ENCODE results near the gene BCL7B. TPM values are rescaled to one million over a fixed set of nuclear protein-coding genes. Genes with fewer than 3 reads are reported as not detected.
A peak's percentile ranks its signal among the peaks of the same experiment; 100 is the strongest.

Gene BCL7B
- total and polyA plus RNA-seq, 2 donors (not counting 3 experiments of a cell fraction or from before 2014, with no cell fraction given) = 61.2 to 68.3 TPM

DNA sequence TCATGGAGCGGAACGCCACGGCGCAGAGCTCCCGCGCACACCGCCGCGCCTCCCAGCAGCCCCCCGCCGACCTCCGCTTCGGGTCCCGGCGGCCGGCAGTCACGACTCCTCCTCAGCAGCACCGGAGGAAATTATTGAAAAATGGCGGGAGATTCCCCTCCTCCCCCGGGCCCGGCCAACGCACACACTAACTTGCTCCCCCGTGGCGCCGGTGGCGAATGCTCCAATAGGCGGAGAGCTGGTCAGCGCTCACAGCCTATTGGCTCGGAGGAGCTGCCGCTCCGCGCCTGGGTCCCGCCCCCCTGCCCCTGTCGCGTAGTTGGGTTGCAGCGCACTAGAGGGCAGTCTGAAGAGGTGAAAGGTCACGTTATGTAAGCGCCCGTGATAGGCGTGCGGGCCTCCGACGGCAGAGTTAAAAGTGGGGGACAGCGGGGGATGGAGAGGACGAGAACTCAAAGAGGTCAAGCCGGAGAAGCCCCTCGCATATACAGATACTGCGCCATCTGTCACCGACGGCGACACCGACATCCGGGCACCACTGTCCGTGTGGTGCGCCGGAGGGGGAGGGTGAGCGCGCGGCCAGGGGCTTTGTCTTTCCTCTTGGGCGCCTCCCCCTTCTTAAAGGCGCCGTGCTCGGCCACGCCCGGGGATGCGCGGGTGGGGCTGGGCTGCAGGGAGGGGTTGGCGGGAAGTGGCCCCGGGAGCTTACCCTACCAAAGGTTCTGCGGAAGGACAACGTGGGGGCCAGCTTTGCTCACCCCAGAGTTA, 35.2 kb downstream of the BCL7B start, which contains the start of gene BAZ1B:
TSS of gene BAZ1B (minus strand) at position 189 of the 768 bp plus-strand sequence. CDS start 360 bp downstream, outside the sequence.
- ChIA-PET POLR2A (interaction anchor here (0.6 to 1.8 kb wide), 3 partner anchors 35 to 494 kb away, joined by 4 to 8 read pairs (median 5); partner anchors contain the start of genes ABHD11 and BCL7B), CTCF (interaction anchor here (0.8 to 2.3 kb wide), 3 partner anchors 69 to 114 kb away, joined by 3 to 8 read pairs (median 4); no protein-coding TSS in a partner anchor)
- no TSS peak for BruUV-seq (replicated peaks)
- TF ChIP-seq MYC (IDR thresholded peaks at IDR 0.05; ENCODE audit: low read depth, low read length) (peak; percentile 15), POLR2AphosphoS5 (IDR thresholded peaks at IDR 0.05; ENCODE audit: insufficient read depth, low read depth, low read length) (peak; percentile 81), EZH2 (IDR thresholded peaks at IDR 0.05; ENCODE audit: borderline replicate concordance, low read depth, low read length, severe bottlenecking) (no peak), POLR2A (IDR thresholded peaks at IDR 0.05; ENCODE audit: low read depth, low read length) (no peak), GATA2 (IDR thresholded peaks at IDR 0.05; ENCODE audit: insufficient read depth, insufficient read length, low read depth, low read length) (no peak), JUN (IDR thresholded peaks at IDR 0.05; ENCODE audit: borderline replicate concordance, insufficient read depth, insufficient read length, low read depth) (no peak), FOS (IDR thresholded peaks at IDR 0.05; ENCODE audit: borderline replicate concordance, insufficient read depth, low read length) (no peak)
- TF ChIP-seq, protein P1, sequence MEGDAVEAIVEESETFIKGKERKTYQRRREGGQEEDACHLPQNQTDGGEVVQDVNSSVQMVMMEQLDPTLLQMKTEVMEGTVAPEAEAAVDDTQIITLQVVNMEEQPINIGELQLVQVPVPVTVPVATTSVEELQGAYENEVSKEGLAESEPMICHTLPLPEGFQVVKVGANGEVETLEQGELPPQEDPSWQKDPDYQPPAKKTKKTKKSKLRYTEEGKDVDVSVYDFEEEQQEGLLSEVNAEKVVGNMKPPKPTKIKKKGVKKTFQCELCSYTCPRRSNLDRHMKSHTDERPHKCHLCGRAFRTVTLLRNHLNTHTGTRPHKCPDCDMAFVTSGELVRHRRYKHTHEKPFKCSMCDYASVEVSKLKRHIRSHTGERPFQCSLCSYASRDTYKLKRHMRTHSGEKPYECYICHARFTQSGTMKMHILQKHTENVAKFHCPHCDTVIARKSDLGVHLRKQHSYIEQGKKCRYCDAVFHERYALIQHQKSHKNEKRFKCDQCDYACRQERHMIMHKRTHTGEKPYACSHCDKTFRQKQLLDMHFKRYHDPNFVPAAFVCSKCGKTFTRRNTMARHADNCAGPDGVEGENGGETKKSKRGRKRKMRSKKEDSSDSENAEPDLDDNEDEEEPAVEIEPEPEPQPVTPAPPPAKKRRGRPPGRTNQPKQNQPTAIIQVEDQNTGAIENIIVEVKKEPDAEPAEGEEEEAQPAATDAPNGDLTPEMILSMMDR (IDR thresholded peaks at IDR 0.05; ENCODE audit: extremely low read depth in 1 of 2, insufficient read depth in 1 of 2, low read depth in 1 of 2, low read length in 2 of 2) = no peak
- TF ChIP-seq, protein P2, sequence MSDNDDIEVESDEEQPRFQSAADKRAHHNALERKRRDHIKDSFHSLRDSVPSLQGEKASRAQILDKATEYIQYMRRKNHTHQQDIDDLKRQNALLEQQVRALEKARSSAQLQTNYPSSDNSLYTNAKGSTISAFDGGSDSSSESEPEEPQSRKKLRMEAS (IDR thresholded peaks at IDR 0.05; ENCODE audit: insufficient read depth, insufficient read length) = peak; percentile 27
- H2AFZ ChIP-seq (ENCODE audit: low read depth, low read length) = peak within 1 kb of the TSS; percentile 61
- peak; percentile 98 for DNase-seq (ENCODE audit: low read depth, low spot score)
- peaks cover 4% of the 10 kb centered on the region for H4K20me1 ChIP-seq (replicated peaks; ENCODE audit: control insufficient read depth, extremely low read depth, insufficient read depth, low read length)
- H3K36me3 ChIP-seq (ENCODE audit: control insufficient read depth in 2 of 2, extremely low read depth in 1 of 2, insufficient read depth in 2 of 2, low read length in 2 of 2) = no peaks in the 10 kb centered on the region
- H3K9ac ChIP-seq (replicated peaks; ENCODE audit: extremely low read depth, insufficient read depth, low read length) = peak within 1 kb of the TSS; percentile 66
- H3K4me1 ChIP-seq (ENCODE audit: control insufficient read depth, extremely low read depth, insufficient read depth, low read length) = peaks cover 27% of the 10 kb centered on the region
- no peaks in the 10 kb centered on the region for H3K9me3 ChIP-seq (replicated peaks; ENCODE audit: control insufficient read depth, insufficient read depth, low read length)
- H3K4me2 ChIP-seq (ENCODE audit: insufficient read depth, low read length) = peak within 1 kb of the TSS; percentile 72
- dilution Hi-C loops (cut with MboI; ENCODE audit: extremely low pct_ligation_motif_present, low sequenced_read_pairs) = no loop called here
- peaks cover 43% of the 10 kb centered on the region for H3K79me2 ChIP-seq (ENCODE audit: control insufficient read depth, insufficient read depth, low read length)
- no peaks in the 10 kb centered on the region for H3K9me1 ChIP-seq (replicated peaks; ENCODE audit: control insufficient read depth, extremely low read depth, insufficient read depth, low read length)
- FAIRE-seq = peak; percentile 98
- H3K4me3 ChIP-seq (replicated peaks in 1 of 3; ENCODE audit: insufficient read depth in 1 of 3, low read depth in 1 of 3, low read length in 3 of 3) = peak within 1 kb of the TSS; percentile 83 to 91 (median 89)
- intact Hi-C loops (cut with micrococcal nuclease) = loop anchor here (1.0 to 2.0 kb wide), 4 partner anchors 35 to 213 kb away; partner anchors contain the start of genes BCL7B and TBL2
- H3K27me3 ChIP-seq (ENCODE audit: control insufficient read depth in 2 of 2, insufficient read depth in 2 of 2, low read length in 2 of 2) = no peaks in the 10 kb centered on the region
- peak within 1 kb of the TSS; percentile 65 for H3K27ac ChIP-seq (ENCODE audit: insufficient read depth, low read depth, low read length)

All from endothelial cell of umbilical vein (primary cell).